NK-92 treated with Interleukin-12 subunit alpha and Interleukin-12 subunit beta, amount 100 ng/mL, for 24 hours (cell line): ENCODE measurements around the gene DNAH5.

Experiments used
- DNase-seq: peaks from one replicate; lab custom pipeline; 2025; lab: John Stamatoyannopoulos, UW

The DNAH5 gene

DNA sequence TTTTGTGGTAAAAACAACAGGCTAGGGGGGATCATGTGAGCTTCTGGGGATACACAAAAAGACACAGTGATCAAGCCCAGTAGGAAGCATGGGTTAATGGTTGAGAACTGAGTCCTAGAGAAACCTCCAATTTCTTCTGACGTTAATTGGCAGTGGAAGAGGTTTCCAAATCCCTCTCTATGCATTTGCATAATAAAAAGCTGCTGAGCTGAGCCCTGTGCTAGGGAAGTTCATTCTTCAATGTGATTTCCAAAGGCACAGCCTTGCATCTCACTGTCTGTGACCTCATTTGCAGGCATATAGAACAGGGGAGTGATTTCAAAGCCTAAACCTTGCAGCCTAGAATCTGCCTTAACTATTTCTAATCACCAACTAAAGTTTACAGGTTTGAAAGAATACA is 812 bp downstream of the DNAH5 start:
- DNase-seq: no peak

DNA sequence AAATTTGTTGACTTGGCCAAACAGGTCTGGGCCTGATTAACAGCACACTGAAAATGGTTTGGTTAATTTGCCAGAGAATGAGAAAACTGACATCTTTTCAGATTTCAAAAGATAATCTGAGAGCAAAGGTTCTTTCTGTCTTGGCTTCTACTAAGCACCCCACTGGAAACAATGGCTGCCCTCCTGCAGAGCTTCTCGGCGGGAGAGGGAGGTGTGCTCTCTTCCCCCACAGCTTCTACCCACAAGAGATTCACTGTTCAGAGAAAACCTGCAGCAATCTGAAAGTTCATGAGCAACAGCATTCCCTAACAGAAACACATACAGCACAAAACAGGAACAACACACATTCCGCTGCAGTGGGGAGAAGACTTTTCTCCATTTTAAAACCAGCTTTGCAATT is 3.0 kb downstream of the DNAH5 start:
- DNase-seq: no peak

GRCh38 chr5:13939638-13940037 is 4.8 kb downstream of the DNAH5 start:
- no peak for DNase-seq

DNA sequence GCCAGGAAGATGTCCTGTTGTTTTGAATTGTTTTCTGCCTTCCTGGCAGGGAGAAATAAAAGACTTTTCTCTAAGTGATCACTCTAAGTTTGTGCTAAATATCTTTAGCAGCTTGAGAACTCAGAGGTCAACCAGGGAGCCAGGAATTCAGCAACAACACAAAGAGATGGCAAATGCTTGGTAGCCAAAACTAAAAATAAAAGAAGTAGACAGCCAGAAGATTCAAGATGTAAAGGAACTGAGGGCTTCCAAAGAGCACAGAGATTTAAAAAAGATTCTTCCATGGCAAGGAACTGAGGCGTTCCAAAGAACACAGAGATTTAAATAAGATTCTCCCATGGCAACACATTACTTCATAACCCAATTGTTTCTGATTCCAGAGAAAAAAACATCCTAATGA is 9.6 kb downstream of the DNAH5 start:
- no peak for DNase-seq

DNA sequence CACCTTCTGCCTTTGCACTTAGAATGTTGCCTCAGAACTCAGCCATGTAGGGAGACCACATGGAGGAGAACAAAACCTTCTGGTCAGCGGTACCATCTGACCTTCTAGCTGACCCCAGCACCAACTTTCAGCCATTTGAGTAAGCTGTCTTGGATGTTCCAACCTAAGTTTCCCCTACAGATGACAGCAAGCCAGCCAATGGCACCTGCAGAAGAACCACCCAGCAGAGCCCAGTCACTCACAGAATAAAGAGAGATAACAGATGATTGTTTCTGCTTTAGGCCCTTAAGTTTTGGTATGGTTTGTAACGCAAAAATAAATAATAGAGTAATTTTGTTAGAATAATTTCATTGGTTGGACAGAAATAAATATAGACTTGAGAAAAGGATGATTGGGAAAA is 10.4 kb downstream of the DNAH5 start:
- DNase-seq: no peak

- no peak for DNase-seq
Measured at GRCh38 chr5:13932561-13932960, 11.9 kb downstream of the DNAH5 start.

GRCh38 chr5:13932011-13932410 is 12.5 kb downstream of the DNAH5 start:
- DNase-seq: no peak

GRCh38 chr5:13930541-13931171 is 13.8 kb downstream of the DNAH5 start:
- no peak for DNase-seq

GRCh38 chr5:13926731-13927130 is 17.8 kb downstream of the DNAH5 start:
- no peak for DNase-seq

GRCh38 chr5:13921578-13921977 is 22.9 kb downstream of the DNAH5 start:
- DNase-seq: no peak

DNA sequence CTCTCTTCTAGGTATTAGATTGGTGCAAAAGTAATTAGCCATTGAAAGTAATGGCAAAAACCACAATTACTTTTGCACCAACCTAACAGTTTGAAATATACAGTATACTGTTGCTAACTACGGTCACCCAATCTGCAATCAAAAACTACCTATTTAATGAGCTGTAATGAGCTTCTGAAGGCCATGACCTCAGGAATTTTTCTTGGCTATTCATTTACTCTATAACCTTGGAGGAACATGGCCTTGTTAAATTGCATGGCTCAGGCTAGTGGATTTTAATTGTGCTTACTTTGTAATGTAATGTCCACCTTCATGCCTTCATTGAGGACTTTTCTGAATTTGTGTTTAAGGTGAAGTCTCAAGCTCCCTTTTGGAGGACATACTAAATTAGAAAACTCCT is 24.7 kb downstream of the DNAH5 start:
- DNase-seq: no peak

DNA sequence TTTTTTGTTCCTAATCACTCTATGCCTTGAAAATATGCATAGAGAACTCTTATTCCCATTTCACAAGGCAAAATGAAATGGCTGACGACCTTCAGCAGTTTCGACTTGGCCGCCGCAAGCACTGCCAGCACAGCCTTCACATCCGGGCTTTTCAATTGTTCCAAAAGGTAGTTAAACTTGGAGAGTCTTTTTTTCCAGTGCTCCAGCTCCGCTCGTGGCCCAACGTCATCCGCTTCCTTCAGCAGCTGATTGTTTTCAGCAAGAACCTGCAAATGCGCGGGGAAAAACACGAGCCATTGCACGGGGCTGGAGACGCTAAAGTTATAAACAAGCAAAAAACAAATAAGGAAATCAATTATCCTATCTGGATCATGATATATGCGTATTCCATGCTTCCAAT is 25.4 kb downstream of the DNAH5 start:
- no peak for DNase-seq

DNA sequence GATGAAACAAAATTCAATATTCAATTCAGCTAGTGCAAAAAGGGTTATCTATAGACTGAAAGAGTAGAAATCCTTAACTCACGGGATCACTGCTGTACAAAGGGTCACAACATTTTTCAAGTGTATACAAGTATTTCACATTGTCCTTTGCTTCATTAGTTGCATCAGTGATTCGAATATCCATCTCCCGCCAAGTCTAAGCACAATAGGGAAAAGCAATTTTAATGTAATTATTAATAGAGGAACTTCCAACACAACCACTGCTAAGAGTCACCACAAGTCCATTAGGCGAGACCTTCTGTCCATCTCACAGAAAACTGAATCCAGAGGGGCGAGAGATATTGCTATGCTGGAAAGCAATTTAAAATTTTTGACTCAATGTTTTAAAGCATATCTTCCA is 27.4 kb downstream of the DNAH5 start:
- no peak for DNase-seq

DNA sequence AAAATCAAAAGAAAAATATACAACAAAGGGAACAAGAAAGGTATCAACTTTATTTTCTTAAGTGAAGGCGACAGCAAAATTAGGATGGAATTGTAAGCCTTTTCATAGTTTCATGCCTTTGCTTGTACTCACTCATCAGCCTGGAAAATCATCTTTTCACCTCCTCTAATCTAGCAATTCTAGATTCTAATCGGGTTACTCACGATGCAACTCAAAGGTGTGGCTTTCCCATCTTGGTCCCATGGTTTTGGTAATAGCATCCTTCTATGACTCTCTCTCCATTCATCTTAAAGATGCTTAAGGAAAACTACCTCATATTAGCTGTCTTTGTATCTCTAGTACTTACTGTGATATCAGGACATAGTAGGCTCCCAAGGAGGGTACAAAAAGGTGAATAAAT is 30.5 kb downstream of the DNAH5 start:
- no peak for DNase-seq

DNA sequence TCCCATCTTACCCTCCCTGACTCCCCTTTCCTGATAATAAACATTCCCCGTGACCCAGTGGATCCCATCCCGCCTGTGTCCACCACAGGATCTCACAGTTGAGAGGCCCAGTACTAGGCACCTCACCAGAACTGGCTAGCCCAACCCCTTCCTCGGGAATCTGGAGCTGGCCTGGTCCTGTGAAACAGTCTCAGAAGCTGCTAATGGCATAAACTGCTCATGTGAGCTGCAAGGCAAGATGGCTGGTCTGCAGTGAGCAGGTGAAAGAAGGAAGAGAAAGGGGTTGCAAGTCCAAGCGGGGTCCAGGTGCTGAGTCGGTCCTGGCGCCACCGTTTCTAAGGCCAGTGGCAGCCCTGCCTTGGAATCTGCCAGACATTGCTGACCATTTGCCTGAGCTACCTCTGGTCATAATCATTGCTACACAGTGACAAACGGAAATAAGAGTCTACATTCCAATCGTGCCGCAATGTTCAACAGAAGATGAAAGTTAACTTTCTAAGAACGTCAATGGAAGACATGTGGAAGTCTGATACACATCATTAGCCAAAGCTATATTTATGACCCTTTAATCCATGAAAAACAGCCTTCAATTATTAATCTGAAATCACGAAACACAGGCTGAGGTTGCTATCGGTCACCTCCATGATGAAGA is 33.7 kb downstream of the DNAH5 start:
- no peak for DNase-seq

- DNase-seq: no peak
Measured at GRCh38 chr5:13910201-13910600, 34.3 kb downstream of the DNAH5 start.

GRCh38 chr5:13909271-13909670 is 35.2 kb downstream of the DNAH5 start:
- DNase-seq: no peak

- no peak for DNase-seq
Measured at GRCh38 chr5:13898569-13898968, 45.9 kb downstream of the DNAH5 start.

GRCh38 chr5:13878357-13878756 is 66.1 kb downstream of the DNAH5 start:
- no peak for DNase-seq

DNA sequence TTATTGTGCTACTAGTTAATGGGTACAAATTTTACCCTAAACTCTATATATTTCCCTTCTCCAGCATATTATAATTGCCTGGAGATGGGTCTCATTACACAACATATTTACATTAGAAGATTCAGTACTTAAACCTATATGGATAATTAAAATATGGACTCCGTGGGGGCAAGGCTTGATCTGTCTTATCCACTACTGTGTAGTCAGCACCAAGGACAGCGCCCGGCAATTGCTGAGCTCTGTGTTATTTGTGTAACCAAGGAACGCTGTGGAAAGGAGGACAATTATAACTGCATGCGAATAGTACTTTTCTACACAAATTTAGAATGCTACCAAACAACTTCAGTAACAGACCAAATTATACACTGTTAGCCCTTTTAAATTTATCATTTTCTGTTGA is 77.7 kb downstream of the DNAH5 start:
- no peak for DNase-seq

GRCh38 chr5:13865312-13865711 is 79.2 kb downstream of the DNAH5 start:
- DNase-seq: no peak

DNA sequence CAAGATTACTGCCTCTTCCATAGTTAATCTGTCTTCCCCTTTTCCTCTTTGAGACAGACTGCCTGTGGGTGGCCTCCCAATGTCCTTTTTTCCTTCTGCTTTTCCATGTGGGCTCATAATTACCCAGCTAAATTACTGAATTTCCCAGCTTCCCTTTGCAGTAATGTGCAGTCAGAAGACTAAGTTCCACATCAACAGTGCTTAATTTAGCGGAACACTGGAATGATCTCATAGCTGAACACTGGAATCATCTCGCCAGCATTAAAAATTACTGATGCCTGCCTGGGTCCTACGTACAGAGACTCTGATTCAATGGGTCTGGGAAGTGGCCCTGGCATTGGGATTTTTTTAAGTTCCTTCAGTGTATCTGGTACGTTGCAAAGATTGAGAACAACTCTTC is 84.3 kb downstream of the DNAH5 start:
- DNase-seq: no peak

GRCh38 chr5:13859270-13860065 is 85.0 kb downstream of the DNAH5 start:
- no peak for DNase-seq
